Mucosa of descending colon (tissue), 3 donors: Measurements from ENCODE around the gene TGFBR2. TPM values are rescaled to one million over a fixed set of nuclear protein-coding genes. Genes with fewer than 3 reads are reported as not detected.

ENCODE experiments used
- ATAC-seq: fragments of 200-7000 bp; cut with Tn5 transposase; one replicate; pipeline ENCODE4 v1.9.1; 2020; ENCODE audit warnings: mild to moderate bottlenecking, moderate library complexity
- DNase-seq, 3 donors: peaks; one replicate each; pipeline ENCODE4 v3.0.0-alpha.2; 2020
- H3K36me3 ChIP-seq: fragments of 200-600 bp; one replicate; pipeline ENCODE4 v1.8.0; 2021; ENCODE audit warnings: low read depth, mild to moderate bottlenecking
- H3K4me1 ChIP-seq: fragments of 200-600 bp; one replicate; pipeline ENCODE4 v1.8.0; 2021; ENCODE audit warnings: low read depth, mild to moderate bottlenecking
- H3K4me3 ChIP-seq: fragments of 200-600 bp; one replicate; pipeline ENCODE4 v1.8.0; 2021; ENCODE audit warnings: mild to moderate bottlenecking
- H3K9me3 ChIP-seq: fragments of 200-600 bp; one replicate; pipeline ENCODE4 v1.8.0; 2021; ENCODE audit warnings: mild to moderate bottlenecking
- CTCF ChIP-seq: fragments of 200-600 bp; IDR thresholded peaks from one replicate; pipeline ENCODE4 v1.8.0; 2022; ENCODE audit warnings: antibody characterized with exemption, mild to moderate bottlenecking
- intact Hi-C, 2 donors: fragments of 100-400 bp; cut with DNase I in 1 of 2; cut with micrococcal nuclease in 1 of 2; formaldehyde crosslinking; loops; one replicate each; pipeline versions ENCODE4 v1.11.0 to v1.11.1; 2022; cut with DNase I, micrococcal nuclease
- long read RNA-seq, 2 donors: library from polyadenylated mRNA; unstranded; transcript quantifications; one replicate each; pipeline ENCODE4 v2.0.0, GENCODE V29; 2019 to 2021
- total RNA-seq, 3 donors: library from RNA; stranded (reverse); fragmentation: NEBNext Ultra II Directional in 2 of 3; extraction: Animal tissue kit (Norgen Biotek cat#: 25700) in 2 of 3; gene quantifications; one replicate each; pipeline versions ENCODE4 v1.2.1 to v1.2.4, GENCODE V29; 2021 to 2023
- donor health status: DM: no; HTN: no; CAD: no; lungs with moderate emphysema.
- donor health status: DM: no; HTN: no; CAD: no.
- donor health status: DM: no; HTN: yes; CAD: no.

Gene TGFBR2
- 100 to 1,000 TPM in 1 of 3 donors, 10 to 100 TPM in 2; 39.0 to 134 (median 71.4) TPM for total RNA-seq
- long read RNA-seq, donor 1, full-length matches to known transcripts: 95 of 152 reads
- long read RNA-seq, donor 1, partial matches to known transcripts: 51 of 152 reads
- long read RNA-seq, donor 1, other reads (novel, unspliced or antisense): 6 of 152 reads
- long read RNA-seq, donor 2, full-length matches to known transcripts: 1 of 9 reads
- long read RNA-seq, donor 2, partial matches to known transcripts: 1 of 9 reads
- long read RNA-seq, donor 2, other reads (novel, unspliced or antisense): 7 of 9 reads

DNA sequence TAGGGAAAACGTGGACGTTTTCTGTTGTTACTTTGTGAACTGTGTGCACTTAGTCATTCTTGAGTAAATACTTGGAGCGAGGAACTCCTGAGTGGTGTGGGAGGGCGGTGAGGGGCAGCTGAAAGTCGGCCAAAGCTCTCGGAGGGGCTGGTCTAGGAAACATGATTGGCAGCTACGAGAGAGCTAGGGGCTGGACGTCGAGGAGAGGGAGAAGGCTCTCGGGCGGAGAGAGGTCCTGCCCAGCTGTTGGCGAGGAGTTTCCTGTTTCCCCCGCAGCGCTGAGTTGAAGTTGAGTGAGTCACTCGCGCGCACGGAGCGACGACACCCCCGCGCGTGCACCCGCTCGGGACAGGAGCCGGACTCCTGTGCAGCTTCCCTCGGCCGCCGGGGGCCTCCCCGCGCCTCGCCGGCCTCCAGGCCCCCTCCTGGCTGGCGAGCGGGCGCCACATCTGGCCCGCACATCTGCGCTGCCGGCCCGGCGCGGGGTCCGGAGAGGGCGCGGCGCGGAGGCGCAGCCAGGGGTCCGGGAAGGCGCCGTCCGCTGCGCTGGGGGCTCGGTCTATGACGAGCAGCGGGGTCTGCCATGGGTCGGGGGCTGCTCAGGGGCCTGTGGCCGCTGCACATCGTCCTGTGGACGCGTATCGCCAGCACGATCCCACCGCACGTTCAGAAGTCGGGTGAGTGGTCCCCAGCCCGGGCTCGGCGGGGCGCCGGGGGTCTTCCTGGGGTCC is at the start of gene TGFBR2:
Gene TGFBR2, plus strand, starts transcription at position 301 of the 731 bp plus-strand sequence. Its CDS starts 283 bp downstream, at position 584.
- H3K36me3 ChIP-seq: no peaks in the 10 kb centered on the region
- intact Hi-C loops: no loop called here
- H3K4me3 ChIP-seq: peak within 1 kb of the TSS; percentile 88
- ATAC-seq (peak; percentile 93), DNase-seq (peak; percentile 91 to 97 (median 93))
- peaks cover 4% of the 10 kb centered on the region for H3K4me1 ChIP-seq
- no peaks in the 10 kb centered on the region for H3K9me3 ChIP-seq
- TF ChIP-seq CTCF: no peak

GRCh38 chr3:30557746-30558303 is 48.6 kb upstream of the TGFBR2 start:
- intact Hi-C loops: no loop called here
- Histone ChIP-seq H3K36me3 (no peaks in the 10 kb centered on the region), H3K9me3 (no peaks in the 10 kb centered on the region), H3K4me1 (no peaks in the 10 kb centered on the region), H3K4me3 (no peak overlapping the region)
- TF ChIP-seq CTCF: no peak
- DNase-seq (no peak), ATAC-seq (no peak)

- DNase-seq (no peak), ATAC-seq (no peak)
- Histone ChIP-seq H3K4me3 (no peak overlapping the region), H3K36me3 (no peaks in the 10 kb centered on the region), H3K4me1 (no peaks in the 10 kb centered on the region), H3K9me3 (no peaks in the 10 kb centered on the region)
- TF ChIP-seq CTCF: no peak
- intact Hi-C loops: no loop called here
Observed at GRCh38 chr3:30563956-30564355, 42.4 kb upstream of the TGFBR2 start.

- DNase-seq (no peak), ATAC-seq (no peak)
- Histone ChIP-seq H3K9me3 (no peaks in the 10 kb centered on the region), H3K36me3 (no peaks in the 10 kb centered on the region), H3K4me3 (no peak overlapping the region), H3K4me1 (no peaks in the 10 kb centered on the region)
- TF ChIP-seq CTCF: no peak
- intact Hi-C loops: no loop called here
Observed at GRCh38 chr3:30567139-30567753, 39.2 kb upstream of the TGFBR2 start.

DNA sequence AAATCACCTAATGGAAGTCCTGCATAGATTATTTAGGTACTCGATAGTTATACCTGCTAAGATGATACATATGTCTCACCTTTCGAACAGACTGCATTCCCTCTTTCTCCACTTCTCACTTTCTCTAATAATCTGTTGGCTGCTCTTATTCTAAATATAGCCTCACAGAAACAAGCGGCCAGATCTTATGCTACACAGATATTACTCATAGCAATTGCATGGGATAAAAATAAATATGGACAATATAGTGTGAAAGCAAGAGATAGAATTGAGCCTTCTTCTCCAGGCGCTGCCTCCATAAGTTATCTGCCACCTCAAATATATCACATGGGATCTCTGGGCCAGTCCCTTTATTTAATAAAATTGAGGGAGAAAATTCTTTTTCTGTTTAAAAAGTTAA is 29.5 kb upstream of the TGFBR2 start:
- intact Hi-C loops: no loop called here
- no peak overlapping the region for H3K4me3 ChIP-seq
- no peak for TF ChIP-seq CTCF
- H3K4me1 ChIP-seq: peaks cover 8% of the 10 kb centered on the region
- DNase-seq: no peak
- no peak for ATAC-seq
- no peaks in the 10 kb centered on the region for H3K36me3 ChIP-seq
- H3K9me3 ChIP-seq: no peaks in the 10 kb centered on the region
